Muscle layer of duodenum (tissue), 2 donors: Measurements from ENCODE around the gene KRT81.

Source experiments
- H3K27ac ChIP-seq: one replicate; pipeline ENCODE4 v1.7.0; 2013; ENCODE audit warnings: mild to moderate bottlenecking, low read length
- H3K27me3 ChIP-seq: one replicate; pipeline ENCODE4 v1.7.0; 2013; ENCODE audit warnings: low read depth, mild to moderate bottlenecking, control low read depth, low read length
- H3K36me3 ChIP-seq, 2 donors: one replicate each; pipeline ENCODE4 v1.7.0; 2013; ENCODE audit warnings: low read length in 2 of 2, control low read depth in 1 of 2, mild to moderate bottlenecking in 1 of 2; ENCODE audit not compliant: insufficient read depth in 2 of 2, control insufficient read depth in 1 of 2
- H3K4me1 ChIP-seq, 2 donors: one replicate each; pipeline ENCODE4 v1.7.0; 2013; ENCODE audit warnings: low read length in 2 of 2, mild to moderate bottlenecking in 2 of 2, control low read depth in 1 of 2, moderate library complexity in 1 of 2; ENCODE audit not compliant: insufficient read depth in 2 of 2, control insufficient read depth in 1 of 2
- H3K4me3 ChIP-seq, 2 donors: one replicate each; pipeline ENCODE4 v1.7.0; 2013; ENCODE audit warnings: low read length in 2 of 2, low read depth in 1 of 2, mild to moderate bottlenecking in 1 of 2
- H3K9me3 ChIP-seq, 2 donors: one replicate each; pipeline ENCODE4 v1.7.0; 2013; ENCODE audit warnings: low read length in 2 of 2, control low read depth in 1 of 2, mild to moderate bottlenecking in 1 of 2; ENCODE audit not compliant: control insufficient read depth in 1 of 2
- donor health status: healthy.

The KRT81 gene

GRCh38 chr12:52327052-52327829 is 35.9 kb upstream of the KRT81 start:
- Histone ChIP-seq H3K9me3 (no peaks in the 10 kb centered on the region), H3K27me3 (no peaks in the 10 kb centered on the region), H3K36me3 (no peaks in the 10 kb centered on the region), H3K4me1 (no peaks in the 10 kb centered on the region), H3K27ac (no peak overlapping the region), H3K4me3 (no peak overlapping the region)

GRCh38 chr12:52324153-52324444 is 32.8 kb upstream of the KRT81 start:
- H3K4me1 ChIP-seq, result no peaks in the 10 kb centered on the region
- H3K27ac ChIP-seq, result no peak overlapping the region
- H3K27me3 ChIP-seq, result peaks cover 8% of the 10 kb centered on the region
- H3K9me3 ChIP-seq, result no peaks in the 10 kb centered on the region
- H3K36me3 ChIP-seq, result no peaks in the 10 kb centered on the region
- H3K4me3 ChIP-seq, result no peak overlapping the region

DNA sequence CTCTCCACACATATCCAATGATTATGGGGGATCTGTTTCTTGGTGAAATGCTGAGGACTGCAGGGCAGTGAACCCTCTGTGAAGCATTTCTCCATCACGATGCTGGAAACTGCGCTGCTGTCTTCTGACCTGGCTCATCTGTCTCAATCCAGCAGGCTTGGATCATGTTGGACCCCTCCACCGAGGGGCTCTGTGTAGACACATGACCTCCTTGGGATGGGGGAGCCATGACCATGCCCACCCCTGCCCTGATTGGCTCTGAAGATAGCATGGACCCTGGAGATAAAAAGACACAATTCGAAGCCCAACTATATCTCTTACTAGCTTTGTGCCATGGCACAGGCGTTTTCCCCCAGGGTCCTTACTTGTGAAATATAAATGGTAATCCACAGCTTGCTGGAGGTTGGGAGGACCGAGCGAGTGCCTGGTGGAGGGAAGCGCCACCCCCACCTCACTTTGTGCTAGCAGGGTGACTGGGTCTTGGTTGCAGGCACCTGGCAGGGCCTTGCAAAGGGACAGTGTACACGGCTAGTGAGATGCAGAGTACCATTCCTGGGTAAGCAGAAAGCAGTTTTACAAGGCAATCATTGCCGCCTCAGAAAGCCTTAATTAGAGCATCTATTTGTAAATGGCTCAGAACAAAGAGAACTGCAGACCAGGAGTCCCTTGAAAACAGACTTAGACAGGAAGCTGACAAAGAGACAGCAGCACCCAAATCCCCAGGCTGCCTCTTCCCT is 32.2 kb upstream of the KRT81 start:
- H3K36me3 ChIP-seq, result no peaks in the 10 kb centered on the region
- H3K4me3 ChIP-seq, result no peak overlapping the region
- H3K4me1 ChIP-seq, result no peaks in the 10 kb centered on the region
- H3K9me3 ChIP-seq, result no peaks in the 10 kb centered on the region
- no peak overlapping the region for H3K27ac ChIP-seq
- peaks cover 11% of the 10 kb centered on the region for H3K27me3 ChIP-seq

GRCh38 chr12:52323001-52323400 is 31.7 kb upstream of the KRT81 start:
- Histone ChIP-seq H3K4me3 (no peak overlapping the region), H3K27me3 (peaks cover 12% of the 10 kb centered on the region), H3K27ac (no peak overlapping the region), H3K9me3 (no peaks in the 10 kb centered on the region), H3K4me1 (no peaks in the 10 kb centered on the region), H3K36me3 (no peaks in the 10 kb centered on the region)

DNA sequence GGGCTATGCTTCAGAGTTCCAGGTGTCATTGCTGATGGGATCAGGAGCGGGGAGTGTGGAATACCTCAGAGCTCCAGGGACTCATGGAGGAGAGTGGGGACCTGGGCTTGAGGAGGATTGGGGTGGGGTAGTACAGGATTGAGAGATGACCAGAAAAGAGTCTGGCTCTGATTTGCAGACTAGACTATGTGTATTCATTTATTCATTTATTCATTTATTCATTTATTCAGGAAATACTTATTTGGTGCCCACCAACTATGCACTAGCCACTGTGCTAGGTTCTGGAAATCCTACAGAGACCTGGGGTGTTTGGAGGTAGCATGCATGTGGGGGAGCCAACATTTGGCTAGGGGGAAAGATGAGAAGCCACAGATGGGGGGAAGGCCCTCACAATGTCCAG is 30.7 kb upstream of the KRT81 start:
- no peak overlapping the region for H3K4me3 ChIP-seq
- no peak overlapping the region for H3K27ac ChIP-seq
- peaks cover 12% of the 10 kb centered on the region for H3K27me3 ChIP-seq
- no peaks in the 10 kb centered on the region for H3K4me1 ChIP-seq
- no peaks in the 10 kb centered on the region for H3K36me3 ChIP-seq
- H3K9me3 ChIP-seq, result no peaks in the 10 kb centered on the region

- no peaks in the 10 kb centered on the region for H3K4me1 ChIP-seq
- H3K27me3 ChIP-seq, result peaks cover 12% of the 10 kb centered on the region
- H3K4me3 ChIP-seq, result no peak overlapping the region
- no peaks in the 10 kb centered on the region for H3K36me3 ChIP-seq
- no peak overlapping the region for H3K27ac ChIP-seq
- H3K9me3 ChIP-seq, result no peaks in the 10 kb centered on the region
Measured at GRCh38 chr12:52321418-52321817, 30.1 kb upstream of the KRT81 start.

GRCh38 chr12:52320784-52321400 is 29.6 kb upstream of the KRT81 start, which contains the start of gene KRT83:
TSS of gene KRT83 (minus strand) at chr12:52321398. CDS start at chr12:52321335, 63 bp downstream.
- no peak within 1 kb of the TSS for H3K4me3 ChIP-seq
- H3K9me3 ChIP-seq, result no peaks in the 10 kb centered on the region
- H3K36me3 ChIP-seq, result no peaks in the 10 kb centered on the region
- no peak within 1 kb of the TSS for H3K27ac ChIP-seq
- H3K4me1 ChIP-seq, result no peaks in the 10 kb centered on the region
- peaks cover 12% of the 10 kb centered on the region for H3K27me3 ChIP-seq

DNA sequence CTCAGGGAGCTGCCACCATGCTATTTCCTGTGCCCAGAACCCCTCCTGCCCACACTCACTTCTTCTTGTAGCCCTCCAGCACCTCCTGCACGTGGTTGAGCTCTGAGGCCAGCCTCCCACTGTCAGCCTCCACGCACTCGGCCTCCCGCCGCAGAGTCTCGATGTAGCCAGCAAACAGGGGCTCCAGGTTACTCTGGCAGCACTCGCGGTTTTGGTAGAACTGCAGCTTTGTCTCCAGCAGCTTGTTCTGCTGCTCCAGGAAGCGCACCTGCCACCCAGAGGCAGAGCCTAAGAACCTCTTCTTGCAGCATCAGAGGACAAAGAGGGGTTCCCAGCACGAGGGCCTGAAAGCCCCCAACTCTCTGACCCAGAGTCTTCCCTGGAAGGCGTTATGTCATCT is 27.8 kb upstream of the KRT81 start:
- Histone ChIP-seq H3K4me3 (no peak overlapping the region), H3K36me3 (no peaks in the 10 kb centered on the region), H3K4me1 (no peaks in the 10 kb centered on the region), H3K27me3 (peaks cover 12% of the 10 kb centered on the region), H3K9me3 (no peaks in the 10 kb centered on the region), H3K27ac (no peak overlapping the region)

GRCh38 chr12:52318241-52318990 is 27.1 kb upstream of the KRT81 start:
- no peaks in the 10 kb centered on the region for H3K4me1 ChIP-seq
- no peak overlapping the region for H3K4me3 ChIP-seq
- peaks cover 12% of the 10 kb centered on the region for H3K27me3 ChIP-seq
- no peak overlapping the region for H3K27ac ChIP-seq
- no peaks in the 10 kb centered on the region for H3K36me3 ChIP-seq
- no peaks in the 10 kb centered on the region for H3K9me3 ChIP-seq

DNA sequence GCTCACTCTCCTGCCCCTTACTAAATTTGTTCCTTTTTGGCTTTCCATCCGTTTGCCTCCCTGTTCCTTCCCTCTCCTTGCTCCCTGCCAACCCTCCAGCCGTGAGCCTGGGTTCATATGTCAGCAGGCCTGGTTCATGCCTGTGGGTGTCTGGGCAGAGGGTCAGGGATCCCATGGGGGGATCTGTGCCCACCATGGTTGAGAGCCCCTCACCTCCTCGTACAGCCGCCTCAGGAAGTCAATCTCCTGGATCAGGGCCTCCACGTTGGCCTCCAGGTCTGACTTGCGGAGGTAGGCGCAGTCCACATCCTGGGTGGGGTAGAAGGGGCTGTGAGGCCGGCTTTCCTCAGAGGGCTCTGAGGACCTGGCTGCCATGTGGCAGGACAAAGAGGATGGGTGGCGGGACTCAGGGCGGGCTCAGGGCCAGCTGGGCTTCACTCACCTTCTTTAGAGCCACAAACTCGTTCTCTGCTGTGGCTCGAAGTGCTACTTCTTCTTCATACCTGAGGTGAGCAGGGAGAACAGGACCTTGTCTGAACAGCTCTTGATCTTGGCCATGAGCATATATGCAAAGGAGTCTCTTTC is 26.2 kb upstream of the KRT81 start:
- H3K9me3 ChIP-seq, result no peaks in the 10 kb centered on the region
- H3K27ac ChIP-seq, result no peak overlapping the region
- H3K27me3 ChIP-seq, result peaks cover 12% of the 10 kb centered on the region
- no peaks in the 10 kb centered on the region for H3K4me1 ChIP-seq
- no peak overlapping the region for H3K4me3 ChIP-seq
- H3K36me3 ChIP-seq, result no peaks in the 10 kb centered on the region

- no peaks in the 10 kb centered on the region for H3K9me3 ChIP-seq
- H3K27ac ChIP-seq, result no peak overlapping the region
- H3K27me3 ChIP-seq, result peaks cover 16% of the 10 kb centered on the region
- no peaks in the 10 kb centered on the region for H3K4me1 ChIP-seq
- H3K36me3 ChIP-seq, result no peaks in the 10 kb centered on the region
- no peak overlapping the region for H3K4me3 ChIP-seq
Measured at GRCh38 chr12:52316701-52317100, 25.4 kb upstream of the KRT81 start.
